HL-60/S4 treated with phorbol 12-myristate 13-acetate at 8.2 ng/mL for 4 days and 3 days (cell line): Measurements from ENCODE around the gene MAN1A1.
"Not testable (repeated sequence)": the region's sequence is repeated elsewhere in the genome, so short reads cannot be mapped to it uniquely, and the experiment has no call there.

Experiments used
- in situ Hi-C: fragments of 300-500 bp; cut with MboI; formaldehyde crosslinking; loops from 2 replicates; pipeline ENCODE4 v1.15.0; 2022; ENCODE audit warnings: low sequenced_read_pairs

Gene MAN1A1

GRCh38 chr6:119307056-119307455, 42.5 kb downstream of the MAN1A1 start:
- in situ Hi-C loops: no loop called here

GRCh38 chr6:119306396-119306968, 43.1 kb downstream of the MAN1A1 start:
- in situ Hi-C loops: no loop called here

- in situ Hi-C loops: no loop called here
Measured at GRCh38 chr6:119303164-119303887, 46.2 kb downstream of the MAN1A1 start.

GRCh38 chr6:119301429-119301828, 48.1 kb downstream of the MAN1A1 start:
- in situ Hi-C loops: no loop called here

GRCh38 chr6:119299694-119300093, 49.9 kb downstream of the MAN1A1 start:
- in situ Hi-C loops: no loop called here

DNA sequence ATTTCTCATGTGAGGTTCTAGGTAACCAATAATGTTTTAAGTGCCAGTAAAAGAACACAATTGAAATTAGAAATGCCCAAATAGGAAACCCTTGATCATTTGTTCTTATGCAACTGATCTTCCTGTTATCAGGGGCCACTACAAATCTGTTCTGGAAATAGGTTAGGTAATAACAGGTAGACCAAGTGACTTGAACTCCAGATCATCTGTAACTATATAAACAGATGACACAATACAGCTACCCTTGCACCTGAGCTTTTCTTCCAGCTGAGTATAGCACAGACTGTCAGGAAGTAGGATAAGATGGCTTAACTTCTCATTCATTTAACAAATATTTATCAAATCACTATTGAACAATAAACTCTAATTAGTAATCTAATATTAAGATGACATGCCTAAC, 52.5 kb downstream of the MAN1A1 start:
- in situ Hi-C loops: no loop called here

GRCh38 chr6:119296036-119297035, 53.2 kb downstream of the MAN1A1 start:
- in situ Hi-C loops: no loop called here

- in situ Hi-C loops: no loop called here
Measured at GRCh38 chr6:119294984-119295383, 54.6 kb downstream of the MAN1A1 start.

DNA sequence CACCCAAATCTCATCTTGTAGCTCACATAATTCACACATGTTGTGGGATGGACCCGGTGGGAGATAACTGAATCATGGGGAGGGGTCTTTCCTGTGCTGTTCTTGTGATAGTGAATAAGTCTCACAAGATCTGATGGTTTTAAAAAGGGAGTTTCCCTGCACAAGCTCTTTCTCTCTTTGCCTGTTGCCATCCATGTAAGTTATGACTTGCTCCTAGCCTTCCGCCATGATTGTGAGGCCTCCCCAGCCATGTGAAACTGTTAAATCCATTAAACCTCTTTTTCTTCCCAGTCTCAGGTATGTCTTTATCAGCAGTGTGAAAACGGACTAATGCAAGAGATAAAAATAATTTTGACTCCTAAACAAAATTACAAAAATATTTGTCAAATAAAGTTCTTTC, 58.5 kb downstream of the MAN1A1 start:
- in situ Hi-C loops: not testable (repeated sequence)

GRCh38 chr6:119290306-119290705, 59.3 kb downstream of the MAN1A1 start:
- in situ Hi-C loops: no loop called here

- in situ Hi-C loops: no loop called here
Measured at GRCh38 chr6:119289651-119290050, 59.9 kb downstream of the MAN1A1 start.

- in situ Hi-C loops: no loop called here
Measured at GRCh38 chr6:119285908-119286625, 63.5 kb downstream of the MAN1A1 start.

DNA sequence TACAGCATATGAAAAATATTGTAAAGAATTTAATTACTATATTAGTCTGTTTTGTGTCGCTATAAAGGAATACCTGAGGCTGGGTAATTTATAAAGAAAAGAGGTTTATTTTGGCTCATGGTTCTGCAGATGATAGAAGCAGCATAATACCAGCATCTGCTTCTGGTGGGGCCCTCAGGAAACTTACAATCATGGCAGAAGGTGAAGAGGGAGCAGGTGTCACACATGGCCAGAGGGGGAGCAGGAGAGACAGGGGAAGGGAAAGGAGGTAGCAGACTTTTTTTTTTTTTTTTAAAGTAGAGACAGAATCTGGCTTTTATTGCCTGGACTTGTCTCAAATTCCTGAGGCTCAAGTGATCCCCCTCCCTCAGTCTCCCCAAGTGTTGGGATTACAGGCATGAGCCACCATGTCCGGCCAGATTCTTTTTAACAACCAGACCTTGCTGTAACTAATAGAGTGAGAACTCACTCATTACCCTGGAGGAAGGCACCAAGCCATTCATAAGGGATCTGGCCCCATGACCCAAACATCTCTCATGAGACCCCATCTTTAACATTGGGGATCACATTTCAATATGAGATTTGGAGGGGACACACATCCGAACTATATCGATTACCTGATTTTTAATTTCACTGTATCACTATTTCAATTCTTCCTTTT, 64.6 kb downstream of the MAN1A1 start:
- in situ Hi-C loops: no loop called here

- in situ Hi-C loops: no loop called here
Measured at GRCh38 chr6:119283979-119284545, 65.5 kb downstream of the MAN1A1 start.

GRCh38 chr6:119283214-119283613, 66.3 kb downstream of the MAN1A1 start:
- in situ Hi-C loops: no loop called here

DNA sequence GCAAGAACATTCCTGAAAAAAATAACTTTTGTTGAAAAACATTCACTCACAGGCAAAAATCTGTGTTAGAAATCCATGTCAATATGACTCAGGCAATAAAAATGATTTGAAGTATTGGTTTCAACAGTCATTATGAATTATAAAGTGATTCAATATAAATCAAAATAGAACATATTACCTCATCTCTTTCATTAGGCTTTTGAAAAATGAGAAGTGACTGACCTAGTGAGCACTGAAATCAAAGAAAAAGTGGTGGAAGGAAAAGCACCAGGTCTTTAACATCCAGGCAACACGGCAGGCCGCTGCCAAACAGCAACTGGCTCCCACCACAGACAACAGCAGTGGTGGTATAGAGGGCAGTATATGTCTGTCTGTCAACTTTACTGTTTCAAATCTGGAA, 68.9 kb downstream of the MAN1A1 start:
- in situ Hi-C loops: no loop called here

GRCh38 chr6:119280080-119280479, 69.5 kb downstream of the MAN1A1 start:
- in situ Hi-C loops: no loop called here

GRCh38 chr6:119278625-119279024, 70.9 kb downstream of the MAN1A1 start:
- in situ Hi-C loops: no loop called here

DNA sequence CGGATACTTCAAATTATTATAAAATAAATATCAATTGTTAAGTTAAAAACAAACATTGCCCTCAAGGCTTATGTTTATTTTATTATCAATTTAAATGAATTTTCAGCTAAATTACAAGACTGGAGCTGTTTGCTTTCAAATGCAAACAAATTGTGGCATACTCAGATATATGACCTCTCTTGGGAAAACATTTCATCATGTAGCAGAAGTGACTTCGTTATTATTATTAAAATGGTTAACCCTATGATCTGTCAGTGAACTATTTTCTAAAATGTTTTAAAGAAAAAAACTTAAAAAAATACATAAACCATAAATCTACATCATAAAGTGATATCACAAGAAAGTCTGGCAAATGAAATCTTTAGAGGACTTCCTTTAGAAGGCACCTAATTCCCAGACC, 72.5 kb downstream of the MAN1A1 start:
- in situ Hi-C loops: no loop called here

GRCh38 chr6:119276211-119276610, 73.3 kb downstream of the MAN1A1 start:
- in situ Hi-C loops: no loop called here
